ENCODE results near the gene SPATA2. TPM values are rescaled to one million over a fixed set of nuclear protein-coding genes. Genes with fewer than 3 reads are reported as not detected.
A peak's percentile ranks its signal among the peaks of the same experiment; 100 is the strongest.

The SPATA2 gene
- total and polyA plus RNA-seq, 2 of the 13 experiments (the other 11 are each of a cell fraction or from before 2014, with no cell fraction given) = 3.2 to 8.7 TPM

GRCh38 chr20:49913399-49914047 lies 1.8 kb downstream of the SPATA2 start (continued):
- TF ChIP-seq ZNF660 (CRISPR knock-in tag; IDR thresholded peaks at IDR 0.05; ENCODE audit: borderline replicate concordance, low read depth) (no peak), ZNF574 (CRISPR knock-in tag; IDR thresholded peaks at IDR 0.05) (peak; percentile 9; the same call in 1 of the 2 replicates), ZNF674 (CRISPR knock-in tag; IDR thresholded peaks at IDR 0.05; ENCODE audit: low read depth) (peak; percentile 55; the same call in 1 of the 2 replicates), ZBTB43 (CRISPR knock-in tag; conservative IDR thresholded peaks at IDR 0.05) (no peak), MLLT10 (CRISPR knock-in tag; IDR thresholded peaks at IDR 0.05) (no peak), PAWR (CRISPR knock-in tag; IDR thresholded peaks at IDR 0.05; ENCODE audit: borderline replicate concordance) (no peak), ZNF333 (CRISPR knock-in tag; IDR thresholded peaks at IDR 0.05; ENCODE audit: borderline replicate concordance) (no peak), ZZZ3 (CRISPR knock-in tag; IDR thresholded peaks at IDR 0.05; ENCODE audit: borderline replicate concordance) (no peak), REST (IDR thresholded peaks at IDR 0.05; ENCODE audit: borderline replicate concordance in 1 of 2, low read depth in 1 of 2, low read length in 2 of 2) (peak in 1 of 2 experiments; percentile 80; a peak in 2 of 4 replicates)

Data from HepG2 (cell line).